ENCODE data around the gene FFAR3.

The FFAR3 gene

GRCh38 chr19:35341565-35342225, 16.6 kb upstream of the FFAR3 start (continued):
- no peak for TF ChIP-seq ZNF549 (tag by site-specific recombination; IDR thresholded peaks at IDR 0.05)
- TF ChIP-seq ZNF433 (tag by site-specific recombination; IDR thresholded peaks at IDR 0.05; ENCODE audit: low read depth): peak; percentile 28; the same call in 1 of the 2 replicates
- TF ChIP-seq ZNF48 (tag by site-specific recombination; IDR thresholded peaks at IDR 0.05): no peak
- TF ChIP-seq ZFHX2 (tag by site-specific recombination; conservative IDR thresholded peaks at IDR 0.05): no peak
- no peak for TF ChIP-seq ZNF624 (tag by site-specific recombination; IDR thresholded peaks at IDR 0.05)

- Histone ChIP-seq H3K9me3 (ENCODE audit: control insufficient read depth, insufficient read depth, low read depth, low read length) (no peaks in the 10 kb centered on the region), H3K4me1 (ENCODE audit: control insufficient read depth, insufficient read depth, low read length) (no peaks in the 10 kb centered on the region), H3K4me3 (ENCODE audit: low read depth, low read length) (no peak overlapping the region), H3K27ac (ENCODE audit: extremely low read depth, low read depth, low read length) (no peak overlapping the region), H3K36me3 (ENCODE audit: control insufficient read depth in 2 of 2, insufficient read depth in 1 of 2, low read length in 2 of 2) (no peaks in the 10 kb centered on the region)
- TF ChIP-seq AEBP2 (tag by site-specific recombination; IDR thresholded peaks at IDR 0.05; ENCODE audit: borderline replicate concordance) (no peak), ZIC2 (tag by site-specific recombination; IDR thresholded peaks at IDR 0.05) (peak; percentile 18; the same call in 1 of the 2 replicates)
- CTCF ChIA-PET: interaction anchor here (0.6 to 2.4 kb wide), 6 partner anchors 10 to 216 kb away, joined by 3 to 12 read pairs (median 4); no protein-coding TSS in a partner anchor
- POLR2A ChIA-PET: interaction anchor here (0.5 kb wide), 1 partner anchor 84 kb away, joined by 3 read pairs; no protein-coding TSS in a partner anchor
Observed at GRCh38 chr19:35342430-35342829, 15.8 kb upstream of the FFAR3 start.

GRCh38 chr19:35344511-35345031, 13.7 kb upstream of the FFAR3 start:
- Histone ChIP-seq H3K27ac (ENCODE audit: extremely low read depth, low read depth, low read length) (no peak overlapping the region), H3K4me3 (ENCODE audit: low read depth, low read length) (no peak overlapping the region), H3K9me3 (ENCODE audit: control insufficient read depth, insufficient read depth, low read depth, low read length) (no peaks in the 10 kb centered on the region), H3K4me1 (ENCODE audit: control insufficient read depth, insufficient read depth, low read length) (no peaks in the 10 kb centered on the region), H3K36me3 (ENCODE audit: control insufficient read depth in 2 of 2, insufficient read depth in 1 of 2, low read length in 2 of 2) (no peaks in the 10 kb centered on the region)
- no peak for TF ChIP-seq ZNF707 (tag by site-specific recombination; IDR thresholded peaks at IDR 0.05)
- no peak for TF ChIP-seq ZNF112 (tag by site-specific recombination; IDR thresholded peaks at IDR 0.05)
- TF ChIP-seq ZBTB7A (tag by site-specific recombination; IDR thresholded peaks at IDR 0.05; ENCODE audit: low read depth): no peak
- TF ChIP-seq ZSCAN30 (tag by site-specific recombination; IDR thresholded peaks at IDR 0.05): no peak
- TF ChIP-seq ZNF280D (tag by site-specific recombination; IDR thresholded peaks at IDR 0.05): no peak
- TF ChIP-seq PRDM1 (tag by site-specific recombination; IDR thresholded peaks at IDR 0.05): no peak
- CTCF ChIA-PET: interaction anchor here (0.6 to 3.5 kb wide), 6 partner anchors 9 to 230 kb away, joined by 3 to 19 read pairs (median 8); no protein-coding TSS in a partner anchor
- POLR2A ChIA-PET: no interaction called here

- CTCF ChIA-PET: interaction anchor here (2.1 to 3.5 kb wide), 2 partner anchors 123 to 149 kb away, joined by 11 to 19 read pairs; no protein-coding TSS in a partner anchor
- no peak overlapping the region for H3K27ac ChIP-seq (ENCODE audit: extremely low read depth, low read depth, low read length)
- no peaks in the 10 kb centered on the region for H3K4me1 ChIP-seq (ENCODE audit: control insufficient read depth, insufficient read depth, low read length)
- TF ChIP-seq EGR2 (tag by site-specific recombination; IDR thresholded peaks at IDR 0.05; ENCODE audit: low read depth): peak; percentile 46; the same call in 1 of the 2 replicates
- TF ChIP-seq ZFHX2 (tag by site-specific recombination; conservative IDR thresholded peaks at IDR 0.05): peak; percentile 56
- TF ChIP-seq RBAK (tag by site-specific recombination; IDR thresholded peaks at IDR 0.05): no peak
- H3K36me3 ChIP-seq (ENCODE audit: control insufficient read depth in 2 of 2, insufficient read depth in 1 of 2, low read length in 2 of 2): no peaks in the 10 kb centered on the region
- no peaks in the 10 kb centered on the region for H3K9me3 ChIP-seq (ENCODE audit: control insufficient read depth, insufficient read depth, low read depth, low read length)
- POLR2A ChIA-PET: interaction anchor here (0.5 kb wide), 1 partner anchor 162 kb away, joined by 4 read pairs; no protein-coding TSS in a partner anchor
- H3K4me3 ChIP-seq (ENCODE audit: low read depth, low read length): no peak overlapping the region
Observed at GRCh38 chr19:35345671-35346111, 12.6 kb upstream of the FFAR3 start.

Data from HEK293 (cell line).